GM23248 (cell line): ENCODE results near the gene ACO2. TPM values are rescaled to one million over a fixed set of nuclear protein-coding genes. Genes with fewer than 3 reads are reported as not detected.
"Not testable (repeated sequence)": the region's sequence is repeated elsewhere in the genome, so short reads cannot be mapped to it uniquely, and the experiment has no call there.

Experiments
- DNase-seq: peaks from one replicate; pipeline ENCODE4 v3.0.0-alpha.2; 2015
- H2AFZ ChIP-seq: fragments of 200-600 bp; sonication (generic); 2 replicates; pipeline ENCODE4 v1.6.1; 2016; ENCODE audit warnings: antibody characterized with exemption
- H3F3A ChIP-seq: fragments of 200-600 bp; sonication (generic); 2 replicates; pipeline ENCODE4 v1.6.1; 2016; ENCODE audit warnings: mild to moderate bottlenecking, antibody characterized with exemption, mixed run types; ENCODE audit not compliant: insufficient read depth
- H3K27ac ChIP-seq: fragments of 200-600 bp; sonication (generic); 2 replicates; pipeline ENCODE4 v1.5.1; 2016; ENCODE audit warnings: mild to moderate bottlenecking
- H3K27me3 ChIP-seq: fragments of 200-600 bp; sonication (generic); replicated peaks from 2 replicates; pipeline ENCODE4 v1.6.1; 2016; ENCODE audit warnings: mild to moderate bottlenecking; ENCODE audit not compliant: insufficient read depth
- H3K36me3 ChIP-seq: fragments of 200-600 bp; sonication (generic); 2 replicates; pipeline ENCODE4 v1.6.1; 2016; ENCODE audit warnings: low read depth, mild to moderate bottlenecking
- H3K4me1 ChIP-seq: fragments of 200-600 bp; sonication (generic); 2 replicates; pipeline ENCODE4 v1.6.1; 2016; ENCODE audit warnings: mild to moderate bottlenecking; ENCODE audit not compliant: insufficient read depth
- H3K4me2 ChIP-seq: fragments of 200-600 bp; sonication (generic); one replicate; pipeline ENCODE4 v1.6.1; 2016; ENCODE audit warnings: mild to moderate bottlenecking; ENCODE audit not compliant: unreplicated experiment
- H3K4me3 ChIP-seq: fragments of 200-600 bp; sonication (generic); 2 replicates; pipeline ENCODE4 v1.5.1; 2016; ENCODE audit warnings: mild to moderate bottlenecking
- H3K79me2 ChIP-seq: fragments of 200-600 bp; sonication (generic); 2 replicates; pipeline ENCODE4 v1.6.1; 2016; ENCODE audit warnings: mild to moderate bottlenecking; ENCODE audit not compliant: insufficient read depth
- H3K9ac ChIP-seq: fragments of 200-600 bp; sonication (generic); 2 replicates; pipeline ENCODE4 v1.6.1; 2016; ENCODE audit warnings: mild to moderate bottlenecking
- H3K9me2 ChIP-seq: fragments of 200-600 bp; sonication (generic); 2 replicates; pipeline ENCODE4 v1.6.1; 2016; ENCODE audit warnings: mixed run types, mild to moderate bottlenecking, moderate library complexity; ENCODE audit not compliant: insufficient read depth
- H3K9me3 ChIP-seq: fragments of 200-600 bp; sonication (generic); one replicate; pipeline ENCODE4 v1.6.1; 2017; ENCODE audit warnings: low read depth
- H4K20me1 ChIP-seq: fragments of 200-600 bp; sonication (generic); 2 replicates; pipeline ENCODE4 v1.6.0; 2016; ENCODE audit not compliant: insufficient read depth
- EZH2 ChIP-seq: fragments of 200-600 bp; sonication (generic); IDR thresholded peaks from 2 replicates; pipeline ENCODE4 v1.6.1; 2018; ENCODE audit warnings: antibody characterized with exemption, mild to moderate bottlenecking; ENCODE audit not compliant: insufficient read depth, poor library complexity, severe bottlenecking
- EZH2phosphoT487 ChIP-seq: fragments of 200-600 bp; sonication (generic); IDR thresholded peaks from 2 replicates; pipeline ENCODE4 v1.6.1; 2018; ENCODE audit warnings: antibody characterized with exemption, moderate library complexity, mild to moderate bottlenecking, low read depth; ENCODE audit not compliant: insufficient read depth
- WGBS, 2 experiments: methylation state at CpG; one replicate each; pipeline ENCODE4 v1.1.6; 2015 to 2017; ENCODE audit warnings: low lambda C conversion rate in 2 of 2, low coverage in 1 of 2; ENCODE audit errors: missing lambda C conversion rate in 2 of 2; 5-methylcytosine and 5-hydroxymethylcytosine counted together
- in situ Hi-C: fragments of 300-500 bp; cut with MboI; formaldehyde crosslinking; loops from 2 replicates; pipeline ENCODE4 v1.15.0; 2020
- polyA plus RNA-seq: library from polyadenylated mRNA; unstranded; fragments of >200 nt; fragmentation: Nextera tagmentation; extraction: Ambion mirVana; gene quantifications from 2 replicates; pipeline ENCODE4 v1.2.1, GENCODE V29; 2016
- total RNA-seq: library from RNA; depleted of rRNA; stranded (reverse); fragments of >200 nt; shearing (Covaris generic); gene quantifications from 2 replicates; pipeline ENCODE4 v1.2.3, GENCODE V29; 2014

ACO2 gene
- total and polyA plus RNA-seq, 2 experiments from 2014 or later, result 41.5 to 68.7 TPM

DNA sequence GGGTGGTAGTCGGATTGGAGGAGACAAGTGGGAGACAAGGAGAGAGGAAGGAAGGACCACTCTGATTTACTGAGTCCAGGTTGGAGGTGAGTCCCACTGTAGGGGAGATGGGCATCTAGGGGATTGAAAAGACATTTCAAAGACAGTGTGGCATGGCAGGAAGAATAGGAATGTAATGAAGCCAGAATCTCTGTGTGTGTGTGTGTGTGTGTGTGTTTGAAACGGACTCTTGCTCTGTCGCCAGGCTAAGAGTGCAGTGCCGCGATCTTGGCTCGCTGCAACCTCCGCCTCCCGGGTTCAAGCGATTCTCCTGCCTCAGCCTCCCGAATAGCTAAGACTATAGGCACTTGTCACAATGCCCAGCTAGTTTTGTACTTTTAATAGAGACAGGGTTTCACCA is 87.6 kb downstream of the ACO2 start:
- Histone ChIP-seq H4K20me1 (no peaks in the 10 kb centered on the region), H3K9me3 (no peaks in the 10 kb centered on the region), H3K4me1 (peaks cover 17% of the 10 kb centered on the region), H3K27ac (no peak overlapping the region), H3K36me3 (no peaks in the 10 kb centered on the region), H3K9me2 (no peaks in the 10 kb centered on the region), H3K27me3 (no peaks in the 10 kb centered on the region), H3K79me2 (no peaks in the 10 kb centered on the region), H3K4me2 (peak overlapping the region; percentile 64), H2AFZ (peak overlapping the region; percentile 87), H3F3A (0 out of 2 replicates have a peak, but pooled peaks cover 5% of the 10 kb centered on the region), H3K9ac (no peak overlapping the region; the same call in 1 of the 2 replicates), H3K4me3 (no peak overlapping the region)
- TF ChIP-seq EZH2 (no peak), EZH2phosphoT487 (no peak)
- in situ Hi-C loops, result no loop called here
- WGBS, 2 experiments, result 89 to 92% methylated on average over 10 of the region's 10 CpGs
- DNase-seq, result no peak

DNA sequence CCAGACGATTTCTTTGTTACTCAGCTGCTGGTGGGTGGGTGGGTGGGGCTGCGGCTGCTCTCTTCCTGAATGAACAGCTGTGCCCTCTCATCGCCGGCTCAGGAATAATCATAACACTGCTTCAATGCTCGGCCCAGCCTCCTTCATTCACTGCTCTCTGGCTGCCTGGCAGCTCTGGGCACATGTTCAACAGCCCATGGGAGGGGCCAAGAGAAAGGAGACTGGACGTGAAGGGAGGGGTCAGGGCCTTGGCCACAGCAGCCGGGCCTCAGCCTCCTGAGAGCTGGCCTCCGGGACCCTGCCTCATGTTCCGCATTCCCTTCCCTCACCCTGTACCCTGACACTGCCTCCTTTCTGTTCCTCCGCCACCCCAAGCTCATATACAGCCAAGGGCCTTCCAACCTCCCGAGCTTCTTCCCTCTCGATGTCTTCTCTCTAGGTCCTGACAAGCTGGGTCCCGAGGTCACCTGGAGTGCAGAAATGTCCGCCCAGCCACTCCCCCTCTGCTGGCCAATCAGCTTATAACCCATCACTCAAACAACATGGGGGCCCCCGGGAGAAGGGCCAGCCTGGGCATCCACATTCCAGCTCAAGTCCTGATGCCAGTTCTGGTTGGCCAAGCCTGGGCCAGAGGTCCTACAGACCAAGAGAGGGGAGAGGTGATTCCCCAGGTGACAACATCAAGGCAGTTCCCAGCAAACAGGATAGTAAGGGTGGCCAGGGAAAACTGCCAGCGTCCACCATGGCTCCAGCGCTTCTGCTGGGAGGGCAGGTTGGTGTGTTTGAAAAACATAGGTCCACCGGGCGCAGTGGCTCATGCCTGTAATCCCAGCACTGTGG is 88.7 kb downstream of the ACO2 start:
- peak overlapping the region; percentile 75 for H3K27ac ChIP-seq

DNA sequence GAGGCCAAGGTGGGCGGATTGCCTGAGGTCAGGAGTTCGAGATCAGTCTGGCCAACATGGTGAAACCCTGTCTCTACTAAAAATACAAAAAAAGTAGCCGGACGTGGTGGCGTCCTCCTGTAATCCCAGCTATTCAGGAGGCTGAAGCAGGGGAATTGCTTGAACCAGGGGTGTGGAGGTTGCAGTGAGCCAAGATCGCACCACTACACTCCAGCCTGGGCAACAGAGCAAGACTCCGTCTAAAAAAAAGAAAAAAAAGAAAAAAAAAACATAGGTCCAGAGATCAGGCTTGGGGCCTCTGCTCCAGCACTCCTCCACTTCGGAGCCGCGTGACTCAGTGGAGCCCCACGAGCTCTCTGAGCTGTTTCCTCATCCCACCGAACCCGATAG is 89.3 kb downstream of the ACO2 start:
- in situ Hi-C loops, H3K79me2 ChIP-seq, H3K27ac ChIP-seq, H3K4me2 ChIP-seq, DNase-seq, H4K20me1 ChIP-seq, H3F3A ChIP-seq, H3K36me3 ChIP-seq, H3K9me3 ChIP-seq, H3K9ac ChIP-seq, H3K9me2 ChIP-seq, H3K4me3 ChIP-seq, H2AFZ ChIP-seq, H3K27me3 ChIP-seq: not testable (repeated sequence)
- 94 to 96% methylated on average over 12 to 13 of the region's 13 CpGs for WGBS, 2 experiments
- H3K4me1 ChIP-seq, result peaks cover 24% of the 10 kb centered on the region

More for the DNA sequence above, 88.7 kb downstream of the ACO2 start:
- Histone ChIP-seq H3K27me3 (no peaks in the 10 kb centered on the region), H3K9ac (peak overlapping the region; percentile 67; the same call in 1 of the 2 replicates), H3K4me1 (peaks cover 18% of the 10 kb centered on the region), H3K9me2 (no peaks in the 10 kb centered on the region), H2AFZ (peak overlapping the region; percentile 87), H3K4me3 (no peak overlapping the region), H3F3A (0 out of 2 replicates have a peak, but pooled peaks cover 5% of the 10 kb centered on the region), H3K4me2 (peak overlapping the region; percentile 50), H3K79me2 (no peaks in the 10 kb centered on the region), H3K9me3 (no peaks in the 10 kb centered on the region), H3K36me3 (no peaks in the 10 kb centered on the region), H4K20me1 (no peaks in the 10 kb centered on the region)
- TF ChIP-seq EZH2phosphoT487 (no peak), EZH2 (no peak)
- WGBS, 2 experiments, result 37% methylated on average over 18 to 19 of the region's 19 CpGs
- peak; percentile 89 for DNase-seq
- in situ Hi-C loops, result no loop called here

DNA sequence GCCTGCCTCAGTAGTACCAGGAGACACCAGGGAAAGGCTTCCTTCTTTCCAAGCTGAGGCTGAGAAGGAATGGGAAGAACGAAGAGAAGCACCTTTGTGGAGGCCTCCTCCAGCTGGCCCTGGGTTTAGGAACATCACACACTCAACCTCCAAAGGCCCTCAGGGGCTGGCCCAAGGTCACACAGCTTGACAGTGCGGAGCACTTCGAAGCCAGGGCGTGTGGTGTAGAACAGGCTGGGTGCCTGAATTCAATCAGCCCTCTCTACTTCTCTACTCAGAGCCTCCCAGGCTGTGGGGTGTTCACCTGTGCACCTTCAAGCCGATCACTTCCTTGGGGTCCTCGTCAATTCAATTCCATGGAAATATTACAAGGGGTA is 91.2 kb downstream of the ACO2 start:
- Histone ChIP-seq H3K27me3 (no peaks in the 10 kb centered on the region), H3K9me3 (no peaks in the 10 kb centered on the region), H3F3A (peaks cover 11% of the 10 kb centered on the region), H3K4me1 (peaks cover 31% of the 10 kb centered on the region), H3K79me2 (no peaks in the 10 kb centered on the region), H2AFZ (peak overlapping the region; percentile 70; the same call in 1 of the 2 replicates), H3K4me3 (no peak overlapping the region), H3K9me2 (no peaks in the 10 kb centered on the region), H3K36me3 (no peaks in the 10 kb centered on the region), H4K20me1 (no peaks in the 10 kb centered on the region), H3K27ac (no peak overlapping the region), H3K9ac (no peak overlapping the region), H3K4me2 (no peak overlapping the region)
- no peak for DNase-seq
- in situ Hi-C loops, result no loop called here
- WGBS, 2 experiments, result 63 to 64% methylated on average over 6 of the region's 6 CpGs
- TF ChIP-seq EZH2 (no peak), EZH2phosphoT487 (no peak)
